Neuron (in vitro differentiated cells): ENCODE results near the gene C1RL.

Experiments used
- H2AFZ ChIP-seq: one replicate; pipeline ENCODE4 v1.6.1; 2013; ENCODE audit warnings: low read depth, mild to moderate bottlenecking, inconsistent platforms, low read length, moderate library complexity
- H3K27me3 ChIP-seq: one replicate; pipeline ENCODE4 v1.6.1; 2013; ENCODE audit warnings: low read length; ENCODE audit not compliant: insufficient read depth
- H3K36me3 ChIP-seq: one replicate; pipeline ENCODE4 v1.6.1; 2013; ENCODE audit warnings: low read length; ENCODE audit not compliant: insufficient read depth
- H3K4me1 ChIP-seq: one replicate; pipeline ENCODE4 v1.6.1; 2013; ENCODE audit warnings: low read length; ENCODE audit not compliant: insufficient read depth
- H3K4me3 ChIP-seq: 2 replicates; pipeline ENCODE4 v1.5.1; 2013; ENCODE audit warnings: mild to moderate bottlenecking, low read length, moderate library complexity
- H3K9me3 ChIP-seq: one replicate; pipeline ENCODE4 v1.6.1; 2013; ENCODE audit warnings: low read length

C1RL gene

GRCh38 chr12:7108796-7109571 is at the start of gene C1RL:
Gene C1RL, minus strand, starts transcription at chr12:7109214. Its CDS starts 34 bp downstream, at chr12:7109180.
- H3K4me1 ChIP-seq = peaks cover 10% of the 10 kb centered on the region

GRCh38 chr12:7157391-7157790 is 48.4 kb upstream of the C1RL start:
- H3K4me3 ChIP-seq = no peak overlapping the region
- H3K36me3 ChIP-seq = peaks cover 43% of the 10 kb centered on the region
- peaks cover 7% of the 10 kb centered on the region for H3K27me3 ChIP-seq
- no peak overlapping the region for H2AFZ ChIP-seq
- H3K9me3 ChIP-seq = no peaks in the 10 kb centered on the region
- no peaks in the 10 kb centered on the region for H3K4me1 ChIP-seq

More at GRCh38 chr12:7108796-7109571, at the start of gene C1RL:
- H3K36me3 ChIP-seq = peaks cover 3% of the 10 kb centered on the region
- H3K9me3 ChIP-seq = peaks cover 2% of the 10 kb centered on the region
- peak within 1 kb of the TSS; percentile 83 for H2AFZ ChIP-seq
- H3K4me3 ChIP-seq = peak within 1 kb of the TSS; percentile 92
- no peaks in the 10 kb centered on the region for H3K27me3 ChIP-seq

- Histone ChIP-seq H3K9me3 (no peaks in the 10 kb centered on the region), H3K27me3 (no peaks in the 10 kb centered on the region), H3K36me3 (peaks cover 45% of the 10 kb centered on the region), H2AFZ (no peak overlapping the region), H3K4me3 (no peak overlapping the region), H3K4me1 (no peaks in the 10 kb centered on the region)
These were observed 47.5 kb upstream of the C1RL start for GRCh38 chr12:7156259-7157197.

GRCh38 chr12:7155471-7156034 is 46.5 kb upstream of the C1RL start:
- Histone ChIP-seq H3K4me3 (no peak overlapping the region), H3K4me1 (no peaks in the 10 kb centered on the region), H2AFZ (no peak overlapping the region), H3K36me3 (peaks cover 55% of the 10 kb centered on the region), H3K9me3 (no peaks in the 10 kb centered on the region), H3K27me3 (no peaks in the 10 kb centered on the region)

- H3K9me3 ChIP-seq = no peaks in the 10 kb centered on the region
- no peaks in the 10 kb centered on the region for H3K27me3 ChIP-seq
- H3K4me3 ChIP-seq = no peak overlapping the region
- peaks cover 61% of the 10 kb centered on the region for H3K36me3 ChIP-seq
- H3K4me1 ChIP-seq = no peaks in the 10 kb centered on the region
- H2AFZ ChIP-seq = no peak overlapping the region
These were observed 46.0 kb upstream of the C1RL start for GRCh38 chr12:7154901-7155470.

- Histone ChIP-seq H3K36me3 (peaks cover 70% of the 10 kb centered on the region), H2AFZ (no peak overlapping the region), H3K9me3 (no peaks in the 10 kb centered on the region), H3K4me3 (no peak overlapping the region), H3K4me1 (no peaks in the 10 kb centered on the region), H3K27me3 (no peaks in the 10 kb centered on the region)
These were observed 45.0 kb upstream of the C1RL start for GRCh38 chr12:7154042-7154441.

GRCh38 chr12:7152818-7153217 is 43.8 kb upstream of the C1RL start:
- Histone ChIP-seq H3K27me3 (no peaks in the 10 kb centered on the region), H3K36me3 (peaks cover 78% of the 10 kb centered on the region), H2AFZ (no peak overlapping the region), H3K4me3 (no peak overlapping the region), H3K9me3 (no peaks in the 10 kb centered on the region), H3K4me1 (no peaks in the 10 kb centered on the region)

GRCh38 chr12:7151532-7151931 is 42.5 kb upstream of the C1RL start:
- no peak overlapping the region for H2AFZ ChIP-seq
- peaks cover 76% of the 10 kb centered on the region for H3K36me3 ChIP-seq
- H3K4me1 ChIP-seq = no peaks in the 10 kb centered on the region
- no peaks in the 10 kb centered on the region for H3K27me3 ChIP-seq
- no peak overlapping the region for H3K4me3 ChIP-seq
- no peaks in the 10 kb centered on the region for H3K9me3 ChIP-seq

- Histone ChIP-seq H2AFZ (no peak overlapping the region), H3K4me3 (no peak overlapping the region), H3K27me3 (no peaks in the 10 kb centered on the region), H3K9me3 (no peaks in the 10 kb centered on the region), H3K4me1 (no peaks in the 10 kb centered on the region), H3K36me3 (peaks cover 79% of the 10 kb centered on the region)
These were observed 41.8 kb upstream of the C1RL start for GRCh38 chr12:7150841-7151240.

- H3K9me3 ChIP-seq = no peaks in the 10 kb centered on the region
- H3K36me3 ChIP-seq = peaks cover 78% of the 10 kb centered on the region
- no peaks in the 10 kb centered on the region for H3K4me1 ChIP-seq
- no peaks in the 10 kb centered on the region for H3K27me3 ChIP-seq
- H2AFZ ChIP-seq = no peak overlapping the region
- no peak overlapping the region for H3K4me3 ChIP-seq
These were observed 41.3 kb upstream of the C1RL start for GRCh38 chr12:7150356-7150755.

GRCh38 chr12:7146906-7147305 is 37.9 kb upstream of the C1RL start:
- Histone ChIP-seq H3K9me3 (no peaks in the 10 kb centered on the region), H3K36me3 (peaks cover 67% of the 10 kb centered on the region), H3K27me3 (no peaks in the 10 kb centered on the region), H2AFZ (no peak overlapping the region), H3K4me1 (no peaks in the 10 kb centered on the region), H3K4me3 (no peak overlapping the region)

- Histone ChIP-seq H2AFZ (no peak overlapping the region), H3K4me1 (no peaks in the 10 kb centered on the region), H3K36me3 (peaks cover 69% of the 10 kb centered on the region), H3K27me3 (no peaks in the 10 kb centered on the region), H3K9me3 (no peaks in the 10 kb centered on the region), H3K4me3 (no peak overlapping the region)
These were observed 37.2 kb upstream of the C1RL start for GRCh38 chr12:7146228-7146627.

- H2AFZ ChIP-seq = no peak overlapping the region
- H3K36me3 ChIP-seq = peaks cover 68% of the 10 kb centered on the region
- no peaks in the 10 kb centered on the region for H3K27me3 ChIP-seq
- H3K4me1 ChIP-seq = no peaks in the 10 kb centered on the region
- H3K9me3 ChIP-seq = no peaks in the 10 kb centered on the region
- no peak overlapping the region for H3K4me3 ChIP-seq
These were observed 36.7 kb upstream of the C1RL start for GRCh38 chr12:7145671-7146070.
